ENCODE measurements around the gene CFAP107.

- TF ChIP-seq CTCF (IDR thresholded peaks at IDR 0.05), result no peak
- no peak for TF ChIP-seq POLR2AphosphoS5 (IDR thresholded peaks at IDR 0.05)
- no peak for TF ChIP-seq POLR2A (IDR thresholded peaks at IDR 0.05)
- TF ChIP-seq EP300 (IDR thresholded peaks at IDR 0.05), result no peak
These were observed 32.1 kb downstream of the CFAP107 start for GRCh38 chr1:12778061-12778460.
